ENCODE measurements around the gene MACC1.

MACC1 gene, protein sequence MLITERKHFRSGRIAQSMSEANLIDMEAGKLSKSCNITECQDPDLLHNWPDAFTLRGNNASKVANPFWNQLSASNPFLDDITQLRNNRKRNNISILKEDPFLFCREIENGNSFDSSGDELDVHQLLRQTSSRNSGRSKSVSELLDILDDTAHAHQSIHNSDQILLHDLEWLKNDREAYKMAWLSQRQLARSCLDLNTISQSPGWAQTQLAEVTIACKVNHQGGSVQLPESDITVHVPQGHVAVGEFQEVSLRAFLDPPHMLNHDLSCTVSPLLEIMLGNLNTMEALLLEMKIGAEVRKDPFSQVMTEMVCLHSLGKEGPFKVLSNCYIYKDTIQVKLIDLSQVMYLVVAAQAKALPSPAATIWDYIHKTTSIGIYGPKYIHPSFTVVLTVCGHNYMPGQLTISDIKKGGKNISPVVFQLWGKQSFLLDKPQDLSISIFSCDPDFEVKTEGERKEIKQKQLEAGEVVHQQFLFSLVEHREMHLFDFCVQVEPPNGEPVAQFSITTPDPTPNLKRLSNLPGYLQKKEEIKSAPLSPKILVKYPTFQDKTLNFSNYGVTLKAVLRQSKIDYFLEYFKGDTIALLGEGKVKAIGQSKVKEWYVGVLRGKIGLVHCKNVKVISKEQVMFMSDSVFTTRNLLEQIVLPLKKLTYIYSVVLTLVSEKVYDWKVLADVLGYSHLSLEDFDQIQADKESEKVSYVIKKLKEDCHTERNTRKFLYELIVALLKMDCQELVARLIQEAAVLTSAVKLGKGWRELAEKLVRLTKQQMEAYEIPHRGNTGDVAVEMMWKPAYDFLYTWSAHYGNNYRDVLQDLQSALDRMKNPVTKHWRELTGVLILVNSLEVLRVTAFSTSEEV

DNA sequence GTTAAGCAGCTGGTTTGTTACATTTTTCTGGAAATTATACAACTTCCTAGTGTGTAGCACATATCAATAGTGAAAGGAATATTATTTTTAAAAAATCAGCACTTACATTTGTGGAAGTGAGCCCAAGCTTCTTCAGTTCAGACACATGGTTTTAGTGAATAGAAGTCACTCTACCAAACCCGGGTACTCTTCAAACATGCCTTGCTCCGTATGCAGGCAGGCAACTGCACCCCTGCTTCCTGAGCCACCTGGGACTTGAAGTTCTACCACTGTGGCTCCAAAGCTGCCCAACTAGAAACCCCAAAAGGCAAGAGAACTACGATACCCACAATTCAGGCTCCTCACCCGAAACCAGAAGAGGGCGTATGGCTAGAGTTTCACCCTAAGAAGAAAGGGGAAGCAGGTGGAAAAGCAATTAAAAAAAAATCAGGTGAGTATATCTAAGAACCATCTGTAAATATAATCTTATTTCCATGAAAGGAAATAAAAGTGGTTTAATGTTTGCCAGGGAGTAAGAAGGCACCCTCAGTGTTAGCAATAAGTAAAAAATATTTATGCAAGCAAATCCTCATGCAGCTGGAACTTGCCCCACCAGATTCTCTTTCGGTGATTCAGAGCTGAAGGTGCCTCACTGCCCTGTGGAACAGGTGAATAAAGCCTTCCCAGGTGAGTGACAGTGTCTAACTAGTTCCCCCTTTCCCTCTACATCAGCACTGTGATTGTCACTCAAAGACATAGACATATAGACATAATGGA lies at the start of gene MACC1:
MACC1 (minus strand) TSS at position 192 of the 756 bp plus-strand sequence. CDS start 55,522 bp downstream, outside the sequence.
- peak; percentile 94 for DNase-seq

DNA sequence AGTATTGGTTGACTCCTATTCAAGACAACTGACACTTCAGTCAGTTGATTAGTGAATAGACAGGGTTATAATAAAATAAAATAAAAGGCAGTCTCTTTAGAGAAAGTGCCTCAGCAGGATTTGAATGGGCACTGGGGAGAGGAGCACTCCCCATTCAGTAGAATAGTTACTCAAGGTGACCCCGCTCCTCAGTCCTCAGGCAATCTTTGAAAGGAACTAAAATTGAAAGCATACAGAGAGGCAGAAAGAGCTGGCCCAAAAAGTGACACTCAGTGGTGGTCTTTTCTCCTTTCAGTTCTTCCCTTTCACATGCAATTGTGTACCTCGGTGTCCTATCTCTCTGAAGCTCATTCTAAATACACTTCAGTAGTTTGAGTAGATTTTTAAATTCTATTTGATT lies 47.4 kb upstream of the MACC1 start:
- DNase-seq: no peak

DNA sequence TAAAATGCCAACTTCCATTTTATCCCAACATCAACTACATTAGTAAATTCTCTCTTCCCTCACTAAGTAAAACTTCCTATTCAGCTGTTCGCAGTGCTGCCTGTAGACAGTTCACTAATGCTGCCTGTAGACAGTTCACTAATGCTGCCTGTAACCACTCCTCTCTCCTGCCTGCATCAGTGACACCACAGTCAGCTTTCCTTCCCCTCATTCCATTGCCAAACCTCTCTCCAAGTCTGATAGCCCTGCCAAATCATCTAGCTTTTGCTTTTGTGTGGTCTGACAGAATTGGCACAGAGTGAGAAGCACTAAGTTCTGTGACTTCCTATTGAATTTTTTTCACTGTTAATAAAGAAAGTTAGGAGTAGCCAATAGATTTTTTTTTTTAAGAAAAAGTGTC lies 43.0 kb upstream of the MACC1 start:
- no peak for DNase-seq

DNA sequence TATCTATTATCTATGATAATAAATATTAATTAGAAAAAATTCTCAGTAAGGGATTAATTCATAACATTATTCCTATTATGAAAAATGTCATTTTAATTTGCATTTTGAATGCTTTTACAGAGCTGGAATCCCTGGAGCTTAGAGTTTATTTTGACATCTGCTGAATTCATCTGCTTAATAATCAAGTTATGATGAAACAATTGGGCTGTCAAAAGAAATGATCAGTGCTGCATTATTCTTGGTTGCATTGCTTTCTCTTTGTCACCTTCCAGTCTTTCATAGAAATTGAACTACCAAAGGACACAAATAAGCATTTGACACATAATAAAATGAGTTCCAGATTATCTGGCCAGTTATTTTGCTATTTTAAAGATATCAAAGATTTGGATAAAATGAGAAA lies 40.0 kb upstream of the MACC1 start:
- DNase-seq: no peak

DNA sequence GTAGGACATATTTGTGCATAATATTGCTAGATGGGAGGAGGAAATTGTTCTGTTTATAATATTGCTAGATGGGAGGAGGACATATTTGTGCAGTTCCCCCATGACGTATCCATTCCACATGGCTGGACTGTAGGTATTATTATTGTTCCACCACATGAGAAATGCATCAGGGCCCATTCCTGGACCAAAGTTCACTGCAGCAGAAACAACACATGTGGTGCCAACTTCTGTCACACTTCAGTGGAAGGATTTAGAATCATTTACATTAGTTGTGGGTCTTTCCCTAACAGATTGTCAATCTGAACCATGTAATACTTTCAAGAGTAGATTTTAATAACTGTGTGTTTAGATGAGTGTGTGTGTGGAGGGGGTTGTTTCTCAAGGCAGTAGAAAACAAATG lies 32.7 kb upstream of the MACC1 start:
- no peak for DNase-seq

DNA sequence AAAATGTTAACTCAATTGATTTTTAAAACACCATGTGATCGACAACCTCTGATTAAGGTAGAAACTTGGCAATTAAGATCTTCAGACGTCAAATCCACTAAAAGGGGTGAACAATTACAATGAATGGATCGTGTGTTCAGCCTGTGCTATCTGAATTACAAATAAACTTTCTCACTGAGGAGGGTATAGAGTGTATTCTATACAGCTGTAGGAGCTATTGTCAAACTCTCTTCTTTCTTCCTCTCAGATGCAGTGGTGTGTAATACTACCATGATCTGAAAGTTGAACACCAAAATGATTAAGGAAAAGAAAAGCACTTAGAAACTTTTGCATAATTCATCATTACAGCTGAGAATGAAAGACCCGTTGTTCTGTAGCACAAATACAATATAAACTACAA lies 32.2 kb upstream of the MACC1 start:
- no peak for DNase-seq

DNA sequence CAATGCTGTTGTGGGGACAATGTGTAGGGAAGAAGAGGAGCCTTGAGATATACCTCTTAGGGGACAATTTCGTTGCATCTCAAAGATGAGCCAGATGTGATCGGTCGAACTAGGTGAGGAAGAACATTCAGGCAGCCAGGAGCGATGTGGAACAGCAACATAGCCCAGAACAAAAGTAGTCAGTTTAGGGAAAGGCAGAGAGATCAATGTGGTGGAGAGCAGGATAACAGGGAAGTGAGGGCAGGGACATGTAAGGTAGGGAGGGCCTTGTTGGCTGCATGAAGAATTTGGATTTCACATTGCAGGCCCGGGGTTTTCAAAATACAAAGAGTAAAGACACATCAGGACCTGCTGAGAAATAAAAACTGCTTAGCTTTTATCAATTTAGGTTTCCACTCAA lies 29.1 kb upstream of the MACC1 start:
- no peak for DNase-seq

DNA sequence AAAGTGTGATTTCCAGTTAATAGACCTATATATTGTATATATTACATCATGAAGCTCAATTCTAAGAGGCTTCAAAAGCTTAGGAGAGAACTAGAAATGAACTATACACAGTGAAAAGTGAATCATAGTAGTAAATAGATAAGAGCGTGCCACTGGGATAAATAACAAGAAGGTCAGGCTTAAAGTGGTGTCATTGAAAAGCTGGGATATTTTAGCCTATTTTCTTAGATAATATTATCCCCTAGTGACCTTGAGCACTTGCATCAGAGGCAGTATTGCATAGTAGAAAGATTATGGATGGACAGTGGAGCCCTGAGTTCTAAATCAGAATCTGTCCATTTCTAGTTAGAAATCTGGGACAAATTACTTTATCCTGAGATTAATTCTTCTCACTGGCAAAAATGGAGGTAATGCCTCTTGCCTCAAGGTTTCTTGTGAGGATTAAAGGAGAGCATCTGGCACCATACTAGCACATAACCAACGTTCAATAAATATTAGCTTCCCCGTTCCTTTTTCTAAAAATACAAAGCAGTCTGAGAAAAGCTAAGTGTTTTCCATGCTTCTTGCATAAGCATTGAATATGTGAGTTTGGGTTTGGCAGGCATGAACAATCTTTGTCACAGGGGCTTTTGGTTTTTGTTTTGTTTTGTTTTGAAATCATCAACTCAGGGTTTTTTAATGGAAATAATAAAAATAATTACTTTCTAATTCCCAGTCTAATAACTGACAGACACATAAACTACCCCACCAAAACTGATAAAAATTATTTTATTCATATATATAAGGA lies 27.3 kb upstream of the MACC1 start:
- DNase-seq: no peak

DNA sequence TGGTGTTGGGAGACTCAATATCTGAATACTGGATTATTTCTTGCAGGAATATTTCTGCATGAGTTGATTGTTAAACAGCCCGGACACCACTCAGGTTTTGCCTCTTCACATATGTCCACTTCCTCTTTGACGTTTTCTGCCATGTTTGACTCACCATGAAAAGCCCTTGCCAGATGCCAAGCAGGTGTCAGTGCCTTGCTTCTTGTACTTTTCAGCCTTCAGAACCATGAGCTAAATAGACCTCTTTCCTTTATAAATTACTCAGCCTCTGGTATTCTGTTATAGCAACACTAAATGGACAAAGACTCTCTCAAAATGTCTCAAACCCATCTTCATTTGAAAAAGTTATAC lies 24.7 kb upstream of the MACC1 start:
- DNase-seq: peak; percentile 16

DNA sequence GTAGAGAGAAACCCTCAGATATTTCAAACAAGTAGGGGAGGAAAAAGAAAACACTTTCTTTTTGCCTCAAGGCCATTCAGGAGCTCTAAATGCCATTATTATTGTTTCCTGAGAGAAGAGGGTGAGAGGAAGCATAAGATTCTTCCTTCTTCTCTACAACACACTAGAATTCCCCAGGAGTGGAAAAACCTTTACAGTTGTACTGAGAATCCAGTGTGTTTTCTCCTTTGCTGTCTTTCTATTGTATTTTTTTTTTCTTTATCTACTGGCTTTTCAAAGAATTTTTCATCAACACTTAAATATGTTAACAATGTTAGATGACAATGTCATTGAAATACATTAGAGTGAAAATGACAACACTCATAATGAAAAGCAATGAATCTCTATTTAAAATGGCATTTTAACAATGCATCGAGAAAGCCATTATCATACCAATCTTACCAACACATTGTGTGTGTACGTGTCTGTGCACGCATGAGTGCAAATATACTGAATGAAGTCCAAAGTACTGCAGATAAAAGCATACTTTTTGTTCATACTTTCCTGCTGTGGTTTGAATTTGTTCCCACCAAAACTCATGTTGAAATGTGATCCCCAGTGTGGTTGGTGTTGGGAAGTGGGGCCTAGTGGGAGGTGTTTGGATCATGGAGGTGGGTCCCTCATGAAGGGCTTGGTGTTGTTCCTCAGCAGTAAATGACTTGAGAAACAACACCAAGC lies 24.2 kb upstream of the MACC1 start:
- peak; percentile 74 for DNase-seq

DNA sequence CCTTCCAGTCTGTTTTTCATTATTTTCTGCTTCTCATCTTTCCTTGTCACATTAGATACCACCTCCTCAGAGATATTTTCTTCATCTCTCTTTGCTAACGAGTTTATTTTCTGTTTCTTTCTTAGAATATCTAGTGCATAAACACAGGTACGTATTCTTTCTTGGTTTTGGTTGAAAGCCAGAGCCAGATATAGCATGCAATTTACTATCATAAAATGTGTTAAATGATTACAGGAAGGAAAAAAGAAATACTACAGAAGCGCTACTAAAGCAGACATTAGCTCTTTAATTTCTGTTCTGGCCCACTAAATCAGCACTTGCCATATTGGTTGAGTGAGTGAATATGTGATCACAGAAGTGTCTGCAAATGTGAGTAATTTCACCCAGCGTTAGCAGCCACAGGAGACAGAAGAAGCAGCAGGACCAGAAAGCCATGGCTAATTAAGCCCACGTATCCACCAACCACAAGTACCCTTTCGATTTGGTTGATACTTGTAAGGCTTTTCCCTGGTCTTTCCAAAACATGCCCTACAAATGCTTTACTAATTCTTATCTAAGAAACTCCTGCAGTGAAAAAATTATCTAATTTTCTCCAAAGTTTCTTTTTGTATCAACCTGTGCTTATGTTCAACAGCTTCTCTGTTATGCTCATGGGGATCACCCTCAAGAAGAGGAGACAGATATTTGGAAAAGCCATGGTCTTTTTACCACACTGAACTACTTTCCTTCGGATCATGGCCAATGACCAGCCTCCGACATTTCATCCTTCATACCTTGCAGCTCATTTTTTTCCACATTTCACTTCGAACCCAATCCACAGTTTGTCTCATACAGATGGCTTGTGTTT lies 23.1 kb upstream of the MACC1 start:
- DNase-seq: no peak

DNA sequence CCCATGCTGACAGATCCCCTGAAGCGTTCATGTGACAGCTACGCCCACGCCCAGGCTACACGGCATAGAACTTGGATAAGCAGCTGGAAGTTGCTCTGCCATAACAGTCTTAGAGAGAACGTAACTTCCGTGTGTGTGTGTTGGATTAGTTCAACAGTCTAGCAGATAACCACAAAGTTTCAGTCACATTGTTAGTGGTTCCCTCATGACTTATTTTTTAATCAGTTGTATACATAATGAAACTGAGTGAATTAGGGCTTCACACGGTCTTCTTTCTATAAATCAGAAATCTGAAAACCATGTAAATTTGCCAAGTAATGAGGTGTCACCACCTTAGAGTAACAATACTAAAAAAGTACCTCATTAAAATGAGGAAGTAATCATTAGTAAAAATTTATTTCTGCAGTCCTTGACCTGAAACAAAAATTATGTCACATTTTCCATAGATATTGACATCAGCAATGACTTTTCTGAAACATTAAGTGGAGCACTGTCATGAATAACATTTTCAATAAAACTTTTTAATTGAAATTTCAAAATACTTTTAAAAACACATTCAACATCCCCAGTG lies 21.7 kb upstream of the MACC1 start:
- no peak for DNase-seq

DNA sequence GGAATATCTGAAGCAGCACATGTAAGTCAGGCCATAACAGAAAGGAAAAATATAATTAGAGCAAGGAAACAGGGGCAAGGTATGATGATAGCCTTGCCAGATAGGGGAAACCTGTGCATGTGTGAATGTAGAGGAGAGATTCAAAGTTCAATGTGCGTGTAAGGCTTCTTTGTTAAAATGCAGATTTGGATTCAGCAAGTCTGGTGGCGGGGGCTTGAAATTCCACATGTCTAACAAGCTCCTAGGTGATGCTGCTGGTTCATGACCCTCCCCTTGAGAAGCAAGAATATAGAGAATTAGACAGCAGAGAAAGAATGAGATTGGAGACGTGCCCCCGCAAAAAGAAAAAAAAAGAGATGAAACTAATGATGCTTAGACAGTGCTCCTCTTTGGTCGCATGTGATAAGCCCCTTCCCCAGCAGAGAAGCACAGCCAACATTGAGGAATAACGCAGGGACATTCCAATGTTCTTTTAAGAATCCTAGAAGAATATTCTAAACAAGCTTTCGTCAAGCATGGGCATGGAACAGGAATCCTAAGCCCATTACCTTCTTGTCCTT lies 21.1 kb upstream of the MACC1 start:
- DNase-seq: no peak

DNA sequence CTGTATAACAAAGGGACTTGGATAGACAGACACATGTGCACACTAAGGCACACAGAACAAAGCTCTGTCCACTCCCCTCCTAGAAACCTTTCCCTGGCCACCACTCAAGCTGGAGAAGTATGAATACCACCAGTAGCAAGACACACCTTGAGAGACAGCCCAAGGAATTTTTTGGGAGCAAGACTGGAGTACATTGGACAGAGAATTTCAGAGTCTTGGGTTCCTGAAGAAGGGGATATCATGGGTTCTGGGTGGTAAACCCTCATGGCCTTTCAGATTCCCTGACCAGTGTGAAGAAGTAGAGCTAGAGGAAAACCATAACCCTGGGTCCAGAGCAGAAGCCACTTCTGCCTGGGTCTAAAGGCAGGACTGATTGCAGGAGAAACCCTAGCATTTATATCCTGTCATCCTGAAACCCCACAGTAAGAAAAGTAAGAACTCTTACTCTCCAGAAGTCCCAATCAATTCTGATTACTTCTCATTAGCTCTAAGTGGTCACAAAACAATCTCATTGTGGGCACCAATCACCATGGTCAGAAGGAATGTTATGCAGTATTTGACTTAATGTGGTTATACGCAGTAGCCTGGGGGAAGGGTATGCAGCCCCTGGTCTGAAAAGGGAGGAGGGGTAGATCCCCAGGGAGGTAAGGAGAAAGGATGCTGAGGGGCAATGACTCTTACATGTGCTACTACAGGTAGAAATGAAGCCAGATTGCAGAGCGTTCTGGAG lies 20.4 kb upstream of the MACC1 start:
- DNase-seq: no peak

DNA sequence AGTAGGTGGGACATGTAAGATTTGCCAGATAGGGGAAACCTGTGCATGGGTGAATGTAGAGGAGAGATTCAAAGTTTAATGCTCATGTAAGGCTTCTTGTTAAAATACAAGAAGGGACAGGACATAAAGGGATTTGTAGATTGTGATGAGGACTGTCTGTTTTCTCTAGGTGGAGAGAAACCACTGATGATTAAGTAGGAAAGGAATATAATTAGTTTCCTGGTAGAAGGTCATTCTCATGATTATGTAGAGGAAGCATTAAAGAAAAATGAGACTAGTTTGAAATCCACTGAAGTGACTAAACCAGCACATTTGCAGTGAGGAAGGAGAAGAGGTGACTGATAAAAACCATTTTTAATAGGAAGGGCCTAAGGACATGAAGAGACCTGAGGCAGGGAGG lies 19.6 kb upstream of the MACC1 start:
- no peak for DNase-seq

DNA sequence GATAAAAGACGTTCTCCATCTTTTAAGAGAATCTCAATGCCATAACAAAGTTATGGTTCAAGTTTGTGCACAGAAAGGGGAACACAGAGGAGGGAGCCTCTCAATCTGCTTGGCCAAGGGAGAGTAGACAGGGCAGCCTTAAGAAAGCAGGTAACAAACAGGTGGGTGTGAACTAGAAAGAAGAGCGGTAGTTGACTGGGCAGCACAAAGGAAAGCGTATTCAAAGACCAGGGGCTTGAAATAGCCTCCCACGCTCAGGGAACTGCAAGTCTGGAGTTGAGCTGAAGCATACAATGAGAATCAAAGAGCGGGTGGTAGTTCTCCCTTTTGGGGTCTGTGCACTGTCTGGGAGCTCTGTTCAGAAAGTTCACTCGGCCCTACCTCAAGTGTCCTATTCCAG lies 18.9 kb upstream of the MACC1 start:
- DNase-seq: no peak

DNA sequence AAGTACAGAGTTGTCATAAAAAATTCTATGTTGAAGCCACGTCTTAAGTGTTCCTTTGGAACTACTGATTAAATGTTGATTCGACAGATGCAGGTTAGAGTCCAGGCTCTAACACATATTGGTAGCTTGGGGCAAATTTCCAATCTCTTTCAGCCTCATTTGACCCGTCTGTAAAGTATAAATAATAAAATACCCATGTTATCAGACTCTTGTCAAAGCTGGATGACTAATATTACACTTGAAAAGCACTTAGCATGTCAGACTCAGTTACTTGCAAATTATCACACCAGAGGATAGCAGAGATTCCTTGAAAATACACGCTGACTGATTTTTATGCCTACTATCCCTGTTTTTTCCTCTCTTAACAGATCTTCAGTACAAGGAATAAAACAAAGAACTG lies 18.1 kb upstream of the MACC1 start:
- no peak for DNase-seq

DNA sequence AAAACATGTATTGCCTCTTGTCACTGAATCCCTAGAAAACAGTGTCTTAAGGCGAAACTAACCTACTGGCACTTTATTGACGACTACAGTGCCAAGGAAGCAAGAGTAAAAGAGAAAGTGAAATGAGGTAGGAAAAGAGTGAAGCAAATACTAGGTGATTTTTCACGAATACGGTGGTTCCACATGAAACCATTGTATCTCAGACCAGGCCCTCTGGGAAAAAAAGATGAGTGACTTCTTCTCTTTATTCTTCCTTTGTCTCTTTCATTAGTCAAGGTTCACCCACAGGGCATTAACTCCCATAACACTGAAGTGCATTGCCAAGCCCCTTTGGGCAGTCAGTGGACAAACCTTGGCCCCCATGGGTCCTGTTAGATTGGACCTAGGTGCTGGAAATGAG lies 16.2 kb upstream of the MACC1 start:
- DNase-seq: no peak

DNA sequence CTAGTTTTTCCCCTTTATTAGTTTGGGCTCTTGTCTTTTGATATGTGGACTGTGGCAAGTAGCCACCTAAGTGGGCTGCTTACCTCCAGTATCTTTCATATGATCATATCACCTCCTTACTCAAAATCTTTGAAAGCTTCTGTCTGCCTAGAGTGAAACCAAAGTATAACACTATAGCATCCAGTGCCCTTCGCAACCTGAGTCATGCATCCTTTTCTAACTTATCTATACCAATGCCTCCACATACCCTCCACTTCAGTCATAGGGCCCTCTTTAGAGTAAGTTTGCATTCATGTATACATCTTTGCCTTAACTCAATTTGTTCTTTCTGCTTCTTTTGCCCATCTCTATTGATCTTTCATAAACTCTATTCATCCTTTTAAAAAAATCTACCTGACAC lies 15.7 kb upstream of the MACC1 start:
- no peak for DNase-seq

All from DMS153 (cell line).